GM10847 (cell line): ENCODE measurements around the gene PMF1.

Source experiments
- POLR2A ChIP-seq: IDR thresholded peaks from 2 replicates; pipeline ENCODE4 v1.6.1; 2011; ENCODE audit not compliant: insufficient read length; ENCODE audit errors: extremely low read depth

PMF1 gene

GRCh38 chr1:156195853-156196252 is 17.0 kb upstream of the PMF1 start:
- TF ChIP-seq POLR2A = no peak

- TF ChIP-seq POLR2A = no peak
Observed at GRCh38 chr1:156196445-156196844, 16.4 kb upstream of the PMF1 start.

- no peak for TF ChIP-seq POLR2A
Observed at GRCh38 chr1:156198831-156199349, 13.9 kb upstream of the PMF1 start.

GRCh38 chr1:156200044-156200443 is 12.8 kb upstream of the PMF1 start:
- no peak for TF ChIP-seq POLR2A

- no peak for TF ChIP-seq POLR2A
Observed at GRCh38 chr1:156203331-156203730, 9.5 kb upstream of the PMF1 start.

GRCh38 chr1:156204686-156205085 is 8.1 kb upstream of the PMF1 start:
- no peak for TF ChIP-seq POLR2A

- TF ChIP-seq POLR2A = no peak
Observed at GRCh38 chr1:156211243-156211642, 1.6 kb upstream of the PMF1 start.

GRCh38 chr1:156212130-156212529 is 677 bp upstream of the PMF1 start:
- TF ChIP-seq POLR2A = no peak

GRCh38 chr1:156213644-156213966 is 798 bp downstream of the PMF1 start:
- TF ChIP-seq POLR2A = no peak

GRCh38 chr1:156214024-156214748 is 1.4 kb downstream of the PMF1 start:
- no peak for TF ChIP-seq POLR2A

GRCh38 chr1:156217871-156218270 is 5.1 kb downstream of the PMF1 start:
- no peak for TF ChIP-seq POLR2A

- no peak for TF ChIP-seq POLR2A
Observed at GRCh38 chr1:156220226-156220625, 7.4 kb downstream of the PMF1 start.

GRCh38 chr1:156221986-156222692 is 9.3 kb downstream of the PMF1 start:
- no peak for TF ChIP-seq POLR2A

- TF ChIP-seq POLR2A = no peak
Observed at GRCh38 chr1:156225677-156226014, 12.8 kb downstream of the PMF1 start.

- TF ChIP-seq POLR2A = no peak
Observed at GRCh38 chr1:156226116-156226538, 13.3 kb downstream of the PMF1 start.

GRCh38 chr1:156226782-156227181 is 14.0 kb downstream of the PMF1 start:
- no peak for TF ChIP-seq POLR2A

- no peak for TF ChIP-seq POLR2A
Observed at GRCh38 chr1:156228501-156228900, 15.7 kb downstream of the PMF1 start.

GRCh38 chr1:156229809-156230472 is 17.1 kb downstream of the PMF1 start:
- TF ChIP-seq POLR2A = no peak
